ENCODE results near the gene GATA2.

The GATA2 gene

GRCh38 chr3:128492671-128493569 is at the start of gene GATA2:
GATA2 (minus strand) TSS chr3:128493201; CDS start chr3:128487031, 6,170 bp downstream.
- POLR2A ChIA-PET = no interaction called here
- CTCF ChIA-PET = interaction anchor here (0.7 to 1.5 kb wide), 2 partner anchors 67 to 417 kb away, joined by 3 to 5 read pairs; no protein-coding TSS in a partner anchor
- no peak for DNase-seq (ENCODE audit: low read depth, low spot score)
- peak within 1 kb of the TSS; percentile 82 for H3K4me3 ChIP-seq (ENCODE audit: low read depth, low read length)
- TF ChIP-seq CTCF (IDR thresholded peaks at IDR 0.05; ENCODE audit: insufficient read depth, low read length, missing control alignments) = peak; percentile 5

- no peak for DNase-seq (ENCODE audit: low read depth, low spot score)
- CTCF ChIA-PET = interaction anchor here (2.2 kb wide), 1 partner anchor 9 kb away, joined by 12 read pairs; no protein-coding TSS in a partner anchor
- no peak for TF ChIP-seq CTCF (IDR thresholded peaks at IDR 0.05; ENCODE audit: insufficient read depth, low read length, missing control alignments)
- POLR2A ChIA-PET = no interaction called here
- no peak overlapping the region for H3K4me3 ChIP-seq (ENCODE audit: low read depth, low read length)
These were observed 48.2 kb upstream of the GATA2 start for GRCh38 chr3:128541246-128541645.

GRCh38 chr3:128539376-128539775 is 46.4 kb upstream of the GATA2 start:
- DNase-seq (ENCODE audit: low read depth, low spot score) = no peak
- H3K4me3 ChIP-seq (ENCODE audit: low read depth, low read length) = no peak overlapping the region
- no peak for TF ChIP-seq CTCF (IDR thresholded peaks at IDR 0.05; ENCODE audit: insufficient read depth, low read length, missing control alignments)
- ChIA-PET CTCF (interaction anchor here (0.8 to 1.0 kb wide), 4 partner anchors 12 to 115 kb away, joined by 3 read pairs; no protein-coding TSS in a partner anchor), POLR2A (no interaction called here)

GRCh38 chr3:128537091-128537703 is 44.2 kb upstream of the GATA2 start:
- ChIA-PET POLR2A (interaction anchor here (0.9 kb wide), 1 partner anchor 10 kb away, joined by 3 read pairs; no protein-coding TSS in a partner anchor), CTCF (interaction anchor here (0.6 to 1.8 kb wide), 2 partner anchors 40 to 46 kb away, joined by 3 to 4 read pairs; no protein-coding TSS in a partner anchor)
- DNase-seq (ENCODE audit: low read depth, low spot score) = no peak
- H3K4me3 ChIP-seq (ENCODE audit: low read depth, low read length) = no peak overlapping the region
- TF ChIP-seq CTCF (IDR thresholded peaks at IDR 0.05; ENCODE audit: insufficient read depth, low read length, missing control alignments) = no peak

GRCh38 chr3:128532012-128532983 is 39.3 kb upstream of the GATA2 start:
- POLR2A ChIA-PET = no interaction called here

More at GRCh38 chr3:128532012-128532983, 39.3 kb upstream of the GATA2 start:
- no peak for DNase-seq (ENCODE audit: low read depth, low spot score)
- CTCF ChIA-PET = interaction anchor here (0.9 to 2.7 kb wide), 3 partner anchors 9 to 35 kb away, joined by 4 to 12 read pairs (median 7); no protein-coding TSS in a partner anchor
- no peak overlapping the region for H3K4me3 ChIP-seq (ENCODE audit: low read depth, low read length)
- no peak for TF ChIP-seq CTCF (IDR thresholded peaks at IDR 0.05; ENCODE audit: insufficient read depth, low read length, missing control alignments)

Measured in AG04449 (cell line).